ENCODE data around the gene WASHC2A.
"Not testable (repeated sequence)": the region's sequence is repeated elsewhere in the genome, so short reads cannot be mapped to it uniquely, and the experiment has no call there.

The WASHC2A gene

DNA sequence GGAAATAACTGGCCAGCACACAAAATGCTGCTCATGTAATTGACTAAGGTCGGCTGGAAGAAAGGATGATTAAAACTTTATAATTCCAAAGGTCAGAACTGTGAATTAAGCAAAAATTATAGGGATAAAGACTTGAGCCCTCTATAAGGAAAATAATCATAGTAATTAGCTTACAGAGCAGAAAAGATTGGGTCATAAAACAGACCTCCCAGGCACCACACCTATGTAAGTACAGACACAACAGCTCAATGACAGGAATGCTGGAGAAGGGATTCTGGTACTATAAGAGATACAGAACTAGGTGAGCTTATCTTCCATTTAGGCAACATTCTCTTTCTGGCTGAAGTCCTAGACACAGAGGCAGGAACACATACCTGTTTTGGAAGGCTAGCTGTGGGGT is 9.0 kb upstream of the WASHC2A start:
- in situ Hi-C loops (cut with HindIII; ENCODE audit: low pct_unique_long_range_greater_than_20kb, low sequenced_read_pairs); DNase-seq (ENCODE audit: low read depth in 1 of 2, low spot score in 1 of 2): not testable (repeated sequence)

DNA sequence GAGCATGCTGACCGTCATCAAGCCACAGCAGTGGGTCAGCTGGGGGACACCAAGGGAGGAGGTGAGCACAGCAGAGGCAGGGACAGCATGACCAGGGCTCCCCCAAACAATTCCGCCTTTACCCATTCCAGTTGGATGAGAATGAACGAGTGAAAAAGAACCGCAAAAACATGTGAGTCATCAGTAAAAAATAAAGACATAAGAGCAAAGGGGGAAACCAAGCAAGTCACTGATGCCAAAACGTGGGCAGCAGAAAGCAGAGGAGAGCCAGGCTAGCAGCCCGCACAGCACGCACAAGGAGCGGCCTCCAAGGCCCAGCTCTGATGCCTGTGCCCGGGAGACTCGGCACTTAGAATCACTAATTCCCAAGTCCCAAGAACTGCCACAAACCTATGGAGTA is 7.8 kb upstream of the WASHC2A start:
- in situ Hi-C loops (cut with HindIII; ENCODE audit: low pct_unique_long_range_greater_than_20kb, low sequenced_read_pairs); DNase-seq (ENCODE audit: low read depth in 1 of 2, low spot score in 1 of 2): not testable (repeated sequence)

DNA sequence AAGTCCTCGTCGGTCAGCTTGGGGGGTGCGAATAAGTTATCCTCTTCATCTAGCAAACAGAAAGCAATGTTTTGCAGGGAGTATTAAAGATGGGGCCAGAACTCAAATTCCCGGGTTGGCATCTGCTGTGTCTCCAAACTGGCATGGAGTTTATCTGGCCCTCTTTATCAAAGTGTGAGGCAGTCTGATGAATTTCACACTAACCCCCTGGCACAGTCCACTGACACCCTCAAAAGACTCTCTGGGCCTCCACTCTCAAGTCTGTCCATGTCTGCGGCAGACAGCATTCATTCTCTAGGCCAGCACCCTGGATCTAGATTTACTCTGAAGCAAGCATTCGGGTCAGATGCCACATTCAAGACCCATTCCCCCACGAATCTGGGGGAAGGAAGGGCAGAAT is 6.2 kb upstream of the WASHC2A start:
- in situ Hi-C loops (cut with HindIII; ENCODE audit: low pct_unique_long_range_greater_than_20kb, low sequenced_read_pairs); DNase-seq (ENCODE audit: low read depth in 1 of 2, low spot score in 1 of 2): not testable (repeated sequence)

DNA sequence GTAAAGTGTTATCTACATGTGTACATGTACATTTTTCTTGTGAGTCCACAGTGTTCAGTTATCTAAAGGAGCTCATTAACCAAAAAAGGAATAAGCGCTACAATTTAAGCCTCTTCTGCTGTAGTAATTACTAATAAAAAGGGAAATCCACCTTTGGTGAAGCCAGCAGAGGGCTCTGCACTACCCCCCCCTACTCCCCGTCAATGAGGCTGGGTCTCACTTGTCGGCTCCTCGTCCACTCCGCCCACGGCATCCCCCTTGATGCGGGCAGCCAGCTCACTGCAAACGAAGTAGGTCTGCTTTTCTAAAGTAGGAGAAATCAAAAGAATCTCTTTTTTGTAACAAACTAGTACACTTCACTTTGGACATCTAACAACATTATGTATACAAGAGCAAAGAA is 4.7 kb upstream of the WASHC2A start:
- TF ChIP-seq JUND (IDR thresholded peaks at IDR 0.05; ENCODE audit: low read depth): no peak
- in situ Hi-C loops (cut with HindIII; ENCODE audit: low pct_unique_long_range_greater_than_20kb, low sequenced_read_pairs): no loop called here
- DNase-seq (ENCODE audit: low read depth in 1 of 2, low spot score in 1 of 2): no peak

DNA sequence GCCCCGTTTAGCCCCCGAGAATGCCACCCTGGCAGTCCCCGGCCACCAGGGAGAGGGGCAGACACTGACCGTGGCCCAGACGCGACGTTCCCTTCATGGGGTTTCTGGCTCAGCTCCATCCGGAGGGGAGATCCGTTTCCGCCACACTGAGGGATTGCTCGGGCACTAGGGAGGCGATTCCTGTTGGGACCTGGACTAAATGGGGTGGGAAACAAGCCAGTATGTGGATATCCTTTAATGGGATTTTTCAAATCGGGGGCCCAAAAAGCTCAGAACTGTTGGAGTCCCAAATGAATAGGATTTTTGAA is 552 bp downstream of the WASHC2A start:
- in situ Hi-C loops (cut with HindIII; ENCODE audit: low pct_unique_long_range_greater_than_20kb, low sequenced_read_pairs); DNase-seq (ENCODE audit: low read depth in 1 of 2, low spot score in 1 of 2): not testable (repeated sequence)

DNA sequence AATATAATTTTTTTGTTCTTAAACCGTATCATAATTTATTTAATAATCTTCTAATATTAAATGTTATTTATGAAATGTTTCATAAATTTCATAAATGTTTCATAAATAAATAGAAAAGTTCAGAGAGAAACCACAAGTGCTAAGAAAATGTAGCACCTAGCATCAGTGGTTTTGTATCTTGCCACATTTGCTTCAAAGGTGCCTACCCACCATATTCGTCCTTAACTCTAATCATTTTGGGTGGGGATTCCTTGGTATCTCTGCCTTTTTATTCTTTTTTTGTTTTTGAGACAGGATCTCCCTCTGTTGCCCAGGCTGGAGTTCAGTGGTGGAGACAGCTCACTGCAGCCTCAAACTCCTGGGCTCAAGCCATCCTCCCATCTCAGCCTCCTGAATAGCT is 7.4 kb downstream of the WASHC2A start:
- DNase-seq (ENCODE audit: low read depth in 1 of 2, low spot score in 1 of 2); in situ Hi-C loops (cut with HindIII; ENCODE audit: low pct_unique_long_range_greater_than_20kb, low sequenced_read_pairs): not testable (repeated sequence)

DNA sequence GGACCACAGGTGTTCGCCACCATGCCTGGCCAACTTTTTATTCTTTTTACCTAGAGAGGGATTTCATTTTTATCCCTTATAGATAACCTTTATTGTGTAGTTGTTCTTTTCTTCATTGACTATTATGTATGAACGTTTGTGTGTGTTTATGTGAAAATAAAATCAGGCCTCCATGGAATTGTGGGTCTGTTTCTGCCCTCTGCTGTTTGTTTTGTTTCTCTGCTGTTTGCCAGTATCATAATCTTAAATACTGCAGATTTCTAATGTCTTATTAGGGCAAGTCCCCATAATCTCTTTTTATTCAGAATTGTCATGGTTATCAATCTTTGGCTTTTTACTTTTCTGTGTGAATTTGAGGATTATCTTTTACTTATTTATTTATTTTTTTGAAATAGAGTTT is 7.8 kb downstream of the WASHC2A start:
- DNase-seq (ENCODE audit: low read depth in 1 of 2, low spot score in 1 of 2): peak in 1 of 2 experiments; percentile 2
- in situ Hi-C loops (cut with HindIII; ENCODE audit: low pct_unique_long_range_greater_than_20kb, low sequenced_read_pairs): not testable (repeated sequence)

DNA sequence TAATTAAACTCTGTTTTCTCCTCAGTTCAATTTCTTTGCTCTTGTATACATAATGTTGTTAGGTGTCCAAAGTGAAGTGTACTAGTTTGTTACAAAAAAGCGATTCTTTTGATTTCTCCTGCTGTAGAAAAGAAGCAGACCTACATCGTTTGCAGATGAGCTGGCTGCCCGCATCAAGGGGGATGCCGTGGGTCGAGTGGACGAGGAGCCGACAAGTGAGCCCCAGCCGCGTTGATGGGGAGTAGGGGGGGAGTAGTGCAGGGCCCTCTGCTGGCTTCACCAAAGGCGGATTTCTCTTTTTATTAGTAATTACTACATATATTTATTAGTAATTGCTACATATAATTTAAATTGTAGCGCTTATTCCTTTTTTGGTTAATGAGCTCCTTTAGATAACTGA is 23.6 kb downstream of the WASHC2A start:
- DNase-seq (ENCODE audit: low read depth in 1 of 2, low spot score in 1 of 2); in situ Hi-C loops (cut with HindIII; ENCODE audit: low pct_unique_long_range_greater_than_20kb, low sequenced_read_pairs): not testable (repeated sequence)

DNA sequence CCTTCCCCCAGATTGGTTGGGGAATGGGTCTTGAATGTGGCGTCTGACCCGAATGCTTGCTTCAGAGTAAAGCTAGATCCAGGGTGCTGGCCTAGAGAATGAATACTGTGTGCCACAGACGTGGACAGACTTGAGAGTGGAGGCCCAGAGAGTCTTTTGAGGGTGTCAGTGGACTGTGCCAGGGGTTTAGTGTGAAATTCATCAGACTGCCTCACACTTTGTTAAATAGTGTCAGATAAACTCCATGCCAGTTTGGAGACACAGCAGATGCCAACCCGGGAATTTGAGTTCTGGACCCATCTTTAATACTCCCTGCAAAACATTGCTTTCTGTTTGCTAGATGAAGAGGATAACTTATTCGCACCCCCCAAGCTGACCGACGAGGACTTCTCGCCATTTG is 25.2 kb downstream of the WASHC2A start:
- DNase-seq (ENCODE audit: low read depth in 1 of 2, low spot score in 1 of 2); in situ Hi-C loops (cut with HindIII; ENCODE audit: low pct_unique_long_range_greater_than_20kb, low sequenced_read_pairs): not testable (repeated sequence)

DNA sequence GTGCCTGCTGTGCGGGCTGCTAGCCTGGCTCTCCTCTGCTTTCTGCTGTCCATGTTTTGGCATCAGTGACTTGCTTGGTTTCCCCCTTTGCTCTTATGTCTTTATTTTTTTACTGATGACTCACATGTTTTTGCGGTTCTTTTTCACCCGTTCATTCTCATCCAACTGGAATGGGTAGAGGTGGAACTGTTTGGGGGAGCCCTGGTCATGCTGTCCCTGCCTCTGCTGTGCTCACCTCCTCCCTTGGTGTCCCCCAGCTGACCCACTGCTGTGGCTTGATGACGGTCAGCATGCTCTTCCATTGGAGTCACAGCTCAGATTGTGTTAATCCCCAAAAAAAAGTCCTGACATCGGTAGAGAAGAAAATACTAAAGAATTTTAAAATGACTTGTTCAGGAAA is 26.9 kb downstream of the WASHC2A start:
- DNase-seq (ENCODE audit: low read depth in 1 of 2, low spot score in 1 of 2); in situ Hi-C loops (cut with HindIII; ENCODE audit: low pct_unique_long_range_greater_than_20kb, low sequenced_read_pairs): not testable (repeated sequence)

DNA sequence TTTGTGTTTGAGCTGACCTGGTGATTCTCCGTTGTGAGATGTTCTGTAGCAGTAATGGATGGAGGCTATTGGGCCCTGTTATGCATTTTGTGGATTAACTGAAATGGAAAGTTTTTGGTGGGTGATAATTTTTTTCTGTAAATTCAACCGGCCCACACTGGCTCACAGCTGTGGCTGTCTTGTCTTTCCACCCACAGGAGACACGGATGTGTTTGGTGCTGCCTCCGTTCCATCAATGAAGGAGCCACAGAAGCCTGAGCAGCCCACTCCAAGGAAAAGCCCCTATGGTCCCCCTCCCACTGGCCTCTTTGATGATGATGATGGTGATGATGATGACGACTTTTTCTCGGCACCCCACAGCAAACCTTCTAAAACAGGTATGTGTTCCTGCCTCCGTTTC is 27.6 kb downstream of the WASHC2A start:
- in situ Hi-C loops (cut with HindIII; ENCODE audit: low pct_unique_long_range_greater_than_20kb, low sequenced_read_pairs); DNase-seq (ENCODE audit: low read depth in 1 of 2, low spot score in 1 of 2): not testable (repeated sequence)

DNA sequence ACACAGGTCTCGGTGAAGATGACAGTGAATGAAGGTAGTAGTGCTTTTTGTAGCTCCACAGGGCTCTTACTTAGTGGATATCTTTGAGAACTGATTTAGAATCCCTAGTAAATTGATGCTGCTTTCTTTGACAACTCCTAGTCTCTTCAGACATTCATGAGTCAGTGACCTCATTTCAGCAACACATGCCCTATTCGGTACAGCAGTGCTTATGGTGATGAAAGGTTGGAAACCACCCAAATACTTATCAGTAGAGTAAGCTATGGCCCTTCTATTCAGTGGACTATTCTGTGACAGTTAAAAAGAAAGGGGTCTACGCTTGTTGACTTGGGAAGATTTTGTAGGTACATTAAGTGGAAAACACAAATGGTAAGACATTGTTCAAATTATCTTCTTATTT is 29.0 kb downstream of the WASHC2A start:
- DNase-seq (ENCODE audit: low read depth in 1 of 2, low spot score in 1 of 2); in situ Hi-C loops (cut with HindIII; ENCODE audit: low pct_unique_long_range_greater_than_20kb, low sequenced_read_pairs): not testable (repeated sequence)

DNA sequence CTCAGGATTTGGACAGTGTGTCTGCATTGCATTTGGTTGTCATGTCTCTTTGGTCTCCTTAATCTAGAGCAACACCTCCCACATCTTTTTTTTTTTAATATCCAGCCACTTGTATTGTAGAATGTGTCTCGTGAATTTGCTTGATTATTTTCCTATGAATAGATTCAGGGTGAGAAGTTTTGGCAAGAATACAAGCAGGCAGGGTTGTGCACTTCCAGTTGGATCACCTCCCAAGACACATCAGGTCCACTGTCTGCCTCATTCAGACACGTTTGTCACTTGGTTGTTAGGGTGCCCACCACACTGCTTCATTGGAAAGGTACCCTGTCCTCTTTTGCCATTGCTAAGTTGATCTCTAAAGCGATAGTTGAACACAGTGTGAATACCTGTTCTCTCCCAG is 30.9 kb downstream of the WASHC2A start:
- DNase-seq (ENCODE audit: low read depth in 1 of 2, low spot score in 1 of 2); in situ Hi-C loops (cut with HindIII; ENCODE audit: low pct_unique_long_range_greater_than_20kb, low sequenced_read_pairs): not testable (repeated sequence)

DNA sequence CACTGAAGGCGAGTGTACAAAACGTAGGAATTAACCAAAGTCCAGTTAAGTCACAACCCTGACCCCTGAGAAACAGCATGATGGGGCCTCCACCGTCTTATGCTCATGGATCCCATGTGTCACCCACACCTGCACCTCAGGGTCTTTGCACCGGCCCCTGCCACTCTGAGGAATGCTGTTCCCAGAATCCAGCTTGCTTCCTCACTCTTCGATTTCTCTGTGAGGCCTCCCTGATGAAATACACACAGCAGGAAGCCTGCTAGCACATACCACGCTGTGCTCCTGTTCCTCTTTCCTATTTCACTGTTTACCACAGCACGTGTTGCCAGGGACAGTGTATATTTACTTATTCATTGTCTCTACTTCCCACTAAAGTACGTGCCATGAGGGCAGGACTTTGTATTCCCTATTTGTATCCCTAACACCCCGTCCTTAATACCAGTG is 33.4 kb downstream of the WASHC2A start:
- in situ Hi-C loops (cut with HindIII; ENCODE audit: low pct_unique_long_range_greater_than_20kb, low sequenced_read_pairs); DNase-seq (ENCODE audit: low read depth in 1 of 2, low spot score in 1 of 2): not testable (repeated sequence)

DNA sequence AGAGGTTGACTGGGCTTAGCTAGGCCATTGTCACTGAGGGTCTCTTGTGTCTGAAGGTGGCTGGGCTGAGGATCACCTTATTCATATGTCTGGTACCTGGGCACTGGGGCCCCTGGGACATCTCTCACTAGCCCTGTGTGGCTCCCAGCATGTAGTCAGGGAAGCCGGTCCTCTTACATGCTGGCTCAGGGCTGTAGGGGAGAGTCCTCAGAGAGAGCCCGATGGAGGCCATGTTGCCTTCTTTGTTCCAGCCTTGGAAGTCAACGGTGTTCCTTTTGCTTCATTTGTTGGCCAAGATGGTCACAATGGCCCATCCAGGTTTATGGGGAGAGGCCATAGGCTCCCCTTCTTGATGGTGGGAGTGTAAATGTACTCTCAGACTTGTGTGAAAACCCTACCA is 34.0 kb downstream of the WASHC2A start:
- in situ Hi-C loops (cut with HindIII; ENCODE audit: low pct_unique_long_range_greater_than_20kb, low sequenced_read_pairs); DNase-seq (ENCODE audit: low read depth in 1 of 2, low spot score in 1 of 2): not testable (repeated sequence)

DNA sequence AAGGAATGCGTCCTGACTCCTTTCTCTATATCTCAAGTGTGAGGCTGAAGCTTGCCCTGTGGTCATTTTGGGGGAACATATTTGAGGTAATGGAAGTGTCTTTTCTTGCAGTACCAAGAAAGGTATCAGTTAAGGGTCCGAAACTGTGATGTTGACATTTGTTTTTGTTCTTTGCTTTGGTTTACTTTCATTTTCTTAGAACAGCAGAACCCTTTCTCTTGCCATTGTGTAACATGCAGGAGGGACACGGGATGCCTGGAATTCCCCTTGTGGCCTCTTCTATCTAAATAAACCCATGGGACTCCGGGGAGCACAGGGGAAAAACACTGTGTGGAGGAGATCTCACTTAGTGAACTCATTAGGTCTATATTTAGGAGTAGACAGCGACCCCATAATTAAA is 34.5 kb downstream of the WASHC2A start:
- in situ Hi-C loops (cut with HindIII; ENCODE audit: low pct_unique_long_range_greater_than_20kb, low sequenced_read_pairs): not testable (repeated sequence)

DNA sequence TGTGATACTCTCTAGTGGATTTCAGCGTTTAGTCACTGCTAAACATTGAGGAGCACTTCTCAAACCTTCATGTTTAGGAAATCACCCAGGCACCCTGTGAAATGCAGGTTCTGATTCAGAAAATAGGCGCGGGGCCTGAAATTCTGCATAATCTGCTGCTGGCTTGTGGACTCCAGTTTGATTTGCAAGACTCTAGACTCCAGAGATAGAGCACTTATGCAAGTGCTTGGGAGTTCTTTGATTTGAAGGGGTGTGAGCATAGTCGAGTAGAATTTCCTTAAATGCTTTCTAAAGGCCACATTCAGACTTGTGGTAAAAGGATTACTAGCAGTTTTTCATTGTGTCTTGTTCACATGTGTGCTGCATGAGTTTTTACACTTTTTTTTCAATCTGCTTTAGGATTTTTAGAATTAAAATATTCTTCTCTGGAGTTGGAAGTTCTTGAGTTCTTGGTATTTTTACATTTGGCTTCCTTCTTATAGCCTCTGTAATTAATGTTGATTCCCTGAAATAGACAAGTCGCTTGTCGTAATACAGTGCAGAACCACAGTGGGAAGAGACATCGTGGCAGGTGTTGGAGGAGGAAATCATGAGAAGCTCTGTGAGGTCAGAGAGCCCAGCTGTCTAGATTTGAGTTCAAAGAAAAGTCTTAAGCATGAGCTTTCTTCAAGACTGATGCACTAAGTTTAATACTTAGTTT is 41.4 kb downstream of the WASHC2A start:
- DNase-seq (ENCODE audit: low read depth in 1 of 2, low spot score in 1 of 2); in situ Hi-C loops (cut with HindIII; ENCODE audit: low pct_unique_long_range_greater_than_20kb, low sequenced_read_pairs): not testable (repeated sequence)

More for the DNA sequence above, 34.5 kb downstream of the WASHC2A start:
- DNase-seq (ENCODE audit: low read depth in 1 of 2, low spot score in 1 of 2): not testable (repeated sequence)

DNA sequence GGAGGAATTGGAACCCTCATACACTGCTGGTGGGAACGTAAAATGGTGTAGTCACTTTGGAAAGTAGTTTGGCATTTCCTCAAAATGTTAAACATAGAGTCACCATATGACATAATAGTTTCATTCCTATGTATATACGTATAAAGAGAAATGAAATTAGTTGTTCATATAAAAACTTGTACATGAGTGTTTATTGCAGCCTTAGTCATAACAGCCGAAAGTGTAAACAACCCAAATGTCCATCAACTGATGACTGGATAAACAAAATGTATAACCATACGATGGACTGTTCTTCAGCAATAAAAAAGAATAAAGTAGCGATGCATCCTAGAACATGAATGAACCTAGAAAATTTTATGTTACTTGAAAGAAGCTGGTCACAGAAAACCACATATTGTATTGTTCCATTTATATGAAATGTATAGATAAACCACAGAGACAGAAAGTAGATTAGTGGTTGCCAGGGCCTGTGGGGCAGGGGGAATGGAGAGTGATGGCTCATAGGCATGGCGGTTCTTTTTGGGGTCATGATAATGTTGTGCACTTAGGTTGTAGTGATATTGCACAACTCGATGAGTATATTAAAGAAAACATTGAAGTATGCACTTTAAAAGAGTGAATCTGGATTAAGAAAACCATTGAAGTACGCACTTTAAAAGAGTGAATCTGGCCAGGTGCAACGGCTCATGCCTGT is 44.8 kb downstream of the WASHC2A start:
- in situ Hi-C loops (cut with HindIII; ENCODE audit: low pct_unique_long_range_greater_than_20kb, low sequenced_read_pairs): not testable (repeated sequence)

DNA sequence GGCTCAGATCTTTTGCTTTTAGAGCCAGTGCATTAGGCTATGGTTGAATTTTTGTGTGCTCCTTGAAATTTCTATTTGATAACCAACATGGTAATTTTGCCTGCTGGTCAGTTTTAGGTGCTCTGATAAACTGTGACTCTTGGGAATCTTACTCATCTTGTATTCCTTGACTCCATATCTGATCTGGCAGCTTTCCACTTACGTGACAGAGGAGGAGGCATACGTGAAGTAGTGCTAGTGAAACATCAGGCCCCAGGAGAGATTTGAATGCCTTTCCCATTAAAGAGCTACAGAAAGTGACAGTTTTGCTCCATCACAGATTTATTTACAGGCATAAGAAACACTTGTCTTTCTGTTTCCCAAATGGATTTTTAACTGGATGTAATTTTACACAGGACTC is 59.0 kb downstream of the WASHC2A start:
- in situ Hi-C loops (cut with HindIII; ENCODE audit: low pct_unique_long_range_greater_than_20kb, low sequenced_read_pairs); DNase-seq (ENCODE audit: low read depth in 1 of 2, low spot score in 1 of 2): not testable (repeated sequence)

More for the DNA sequence above, 44.8 kb downstream of the WASHC2A start:
- DNase-seq (ENCODE audit: low read depth in 1 of 2, low spot score in 1 of 2): not testable (repeated sequence)
